Measurements from ENCODE around the gene MYO1E. TPM values are rescaled to one million over a fixed set of nuclear protein-coding genes. Genes with fewer than 3 reads are reported as not detected.
A peak's percentile ranks its signal among the peaks of the same experiment; 100 is the strongest.

Gene MYO1E
- total RNA-seq, 1 donor from 2014 or later: 29.9 TPM

DNA sequence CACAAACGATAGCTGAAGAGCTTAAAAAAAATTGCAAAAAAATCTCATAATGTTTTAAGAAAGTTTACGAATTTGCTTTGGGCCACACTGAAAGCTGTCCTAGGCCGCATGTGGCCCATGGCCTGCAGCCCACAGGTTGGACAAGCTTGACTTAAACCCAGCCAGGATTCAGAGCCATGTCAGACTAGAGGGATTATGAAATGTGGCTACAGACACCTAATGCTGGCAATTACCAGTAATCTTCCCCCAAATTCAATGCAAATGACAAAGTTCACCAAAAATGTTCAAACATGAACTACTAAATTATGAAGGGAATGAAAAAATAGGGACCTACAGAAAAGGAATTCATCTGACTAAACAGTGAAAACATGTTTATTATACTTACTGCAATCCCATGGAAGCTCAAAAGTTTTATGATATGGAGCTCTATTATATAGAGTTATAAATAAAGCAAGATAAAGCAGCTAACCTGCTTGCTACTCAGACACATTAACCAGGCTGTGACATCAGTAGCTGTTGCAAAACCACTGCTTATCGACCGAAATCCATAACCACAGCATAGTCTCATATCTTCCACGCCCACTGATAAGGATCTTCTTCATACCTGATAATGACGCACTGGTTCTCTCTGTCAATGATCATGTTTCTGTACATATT, 116.9 kb downstream of the MYO1E start:
- DNase-seq: no peak
- intact Hi-C loops (cut with DNase I): no loop called here

GRCh38 chr15:59252137-59252536, 120.5 kb downstream of the MYO1E start:
- no peak for ATAC-seq (ENCODE audit: poor library complexity)
- intact Hi-C loops (cut with DNase I): no loop called here
- no peak for DNase-seq

More for the DNA sequence above, 116.9 kb downstream of the MYO1E start:
- no peak for ATAC-seq (ENCODE audit: poor library complexity)

- intact Hi-C loops (cut with DNase I): no loop called here
- DNase-seq (no peak), ATAC-seq (ENCODE audit: poor library complexity) (no peak)
Observed at GRCh38 chr15:59251001-59251845, 121.4 kb downstream of the MYO1E start.

DNA sequence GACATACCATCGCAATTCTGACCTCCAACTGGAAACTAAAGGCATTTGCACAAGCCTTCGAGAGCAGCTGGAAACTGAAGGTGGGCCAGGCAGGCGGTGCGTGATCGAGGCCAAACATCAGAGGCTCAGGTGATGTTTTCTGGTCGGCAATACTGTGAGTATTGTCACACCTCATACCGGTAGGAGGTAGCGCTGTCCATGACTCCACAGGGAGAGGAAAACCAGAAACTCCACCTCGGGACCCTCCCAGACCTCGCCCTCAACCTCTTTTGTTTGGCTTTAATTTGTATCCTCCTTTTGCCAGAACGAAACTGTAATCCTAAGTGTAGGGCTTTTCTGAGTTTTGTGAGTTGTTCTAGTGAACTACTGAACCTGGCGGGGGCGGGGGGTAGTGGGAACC, 122.4 kb downstream of the MYO1E start:
- DNase-seq: no peak
- ATAC-seq (ENCODE audit: poor library complexity): no peak
- intact Hi-C loops (cut with DNase I): no loop called here

DNA sequence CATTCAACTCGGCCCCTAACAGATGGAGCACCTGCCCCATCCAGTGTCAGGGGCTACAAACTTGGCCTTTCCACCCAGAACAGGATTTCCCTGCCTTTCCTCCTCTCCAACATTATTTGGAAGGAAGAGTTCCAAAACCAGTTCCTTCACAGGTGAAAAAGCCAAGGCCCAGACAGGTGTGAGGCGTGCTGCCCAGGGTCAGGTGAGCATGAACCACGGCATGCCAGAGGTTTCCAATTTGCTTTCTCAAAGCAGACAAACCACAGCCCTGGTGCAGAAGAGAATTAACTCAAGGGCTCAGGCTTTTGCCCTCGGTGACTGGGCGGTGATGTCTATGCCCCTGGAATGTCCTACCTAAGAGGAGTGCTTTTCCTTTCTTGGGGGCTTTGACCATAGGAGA, 122.9 kb downstream of the MYO1E start:
- ATAC-seq (ENCODE audit: poor library complexity): no peak
- DNase-seq: no peak
- intact Hi-C loops (cut with DNase I): loop anchor here (5.0 to 10.0 kb wide), 2 partner anchors 105 to 242 kb away; no protein-coding TSS in a partner anchor

DNA sequence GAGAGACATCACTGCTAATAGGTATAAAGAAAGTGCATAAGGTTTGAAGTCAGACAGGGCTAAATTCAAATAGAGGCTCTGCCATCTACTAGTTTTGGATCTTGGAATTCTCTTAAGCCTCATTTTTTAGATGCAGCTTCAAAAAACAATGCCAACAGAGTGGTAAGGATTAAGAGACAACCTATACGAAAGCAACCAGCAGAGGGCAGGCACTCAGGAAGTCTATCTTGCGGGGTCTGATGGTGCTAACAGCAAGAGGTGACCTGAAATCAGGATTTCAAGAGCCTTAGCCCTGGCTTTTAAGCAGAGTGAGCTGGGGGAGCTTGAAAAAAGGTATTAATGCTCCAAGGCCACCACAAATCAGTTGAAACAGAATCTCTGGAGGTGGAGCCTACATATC, 125.3 kb downstream of the MYO1E start:
- ATAC-seq (ENCODE audit: poor library complexity): peak; percentile 89
- intact Hi-C loops (cut with DNase I): loop anchor here (5.0 to 10.0 kb wide), 2 partner anchors 107 to 245 kb away; no protein-coding TSS in a partner anchor
- DNase-seq: no peak

DNA sequence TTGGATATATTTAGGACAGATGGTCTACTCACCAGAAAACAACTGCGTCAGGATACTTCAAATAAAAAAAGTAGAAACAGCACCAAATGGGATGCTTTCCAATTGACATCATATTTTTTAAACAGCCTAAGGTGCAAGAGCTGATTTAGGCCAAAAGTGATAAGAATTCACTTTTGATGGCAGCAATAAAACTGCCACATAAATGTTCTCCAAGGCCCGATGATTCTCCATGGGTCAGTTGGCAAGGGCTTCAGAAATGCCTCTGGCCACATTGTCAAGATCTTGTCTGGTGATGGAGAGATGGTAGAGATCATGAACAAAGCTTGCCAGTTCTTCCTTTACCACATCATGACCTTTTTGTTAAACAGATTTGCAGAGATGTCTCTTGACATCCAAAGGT, 127.1 kb downstream of the MYO1E start:
- DNase-seq (no peak), ATAC-seq (ENCODE audit: poor library complexity) (no peak)
- intact Hi-C loops (cut with DNase I): loop anchor here (5.0 to 10.0 kb wide), 2 partner anchors 109 to 247 kb away; no protein-coding TSS in a partner anchor

- intact Hi-C loops (cut with DNase I): loop anchor here (10.0 kb wide), 1 partner anchor 110 kb away; no protein-coding TSS in a partner anchor
- ATAC-seq (ENCODE audit: poor library complexity) (no peak), DNase-seq (no peak)
Observed at GRCh38 chr15:59244337-59244736, 128.3 kb downstream of the MYO1E start.

DNA sequence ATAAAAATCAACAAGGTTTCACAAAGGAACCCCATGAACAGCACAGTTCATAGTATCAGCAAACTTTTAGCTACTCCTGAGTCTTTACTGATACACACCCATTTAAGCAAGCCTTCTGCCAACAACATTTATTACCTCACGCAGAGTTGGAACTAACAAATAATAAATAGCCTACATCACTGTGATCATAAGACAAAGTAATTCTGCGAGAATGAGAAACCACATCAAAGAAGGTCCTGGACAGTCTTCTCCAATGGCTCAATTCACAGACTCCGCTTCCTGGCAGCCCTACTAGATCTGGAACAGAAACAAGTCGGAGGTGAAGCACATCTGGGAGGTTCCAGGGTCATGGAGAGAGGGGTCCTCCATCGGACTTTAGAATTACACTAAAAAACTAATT, 129.0 kb downstream of the MYO1E start:
- no peak for ATAC-seq (ENCODE audit: poor library complexity)
- no peak for DNase-seq
- intact Hi-C loops (cut with DNase I): loop anchor here (10.0 kb wide), 1 partner anchor 111 kb away; no protein-coding TSS in a partner anchor

DNA sequence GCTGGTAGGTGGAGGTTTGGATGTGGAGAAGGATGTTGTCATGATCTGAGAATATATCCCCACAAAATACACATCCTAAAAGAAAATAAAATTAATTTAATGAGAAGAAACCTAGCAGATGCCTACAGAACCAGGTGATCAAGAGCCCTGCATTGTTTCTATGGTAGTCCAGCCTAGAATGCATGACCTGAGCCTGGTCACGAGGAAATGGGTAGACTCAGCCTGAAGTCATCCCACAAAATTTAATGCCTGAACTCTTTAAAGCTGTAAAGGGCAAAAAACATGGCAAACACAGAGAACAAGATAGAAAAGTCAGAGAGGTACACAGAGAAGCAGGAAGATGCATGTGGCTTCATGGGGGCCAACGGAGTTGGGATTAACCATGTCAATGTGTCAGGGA, 130.0 kb downstream of the MYO1E start:
- no peak for ATAC-seq (ENCODE audit: poor library complexity)
- DNase-seq: no peak
- intact Hi-C loops (cut with DNase I): loop anchor here (10.0 kb wide), 1 partner anchor 112 kb away; no protein-coding TSS in a partner anchor

- DNase-seq (no peak), ATAC-seq (ENCODE audit: poor library complexity) (no peak)
- intact Hi-C loops (cut with DNase I): loop anchor here (10.0 kb wide), 1 partner anchor 115 kb away; no protein-coding TSS in a partner anchor
Observed at GRCh38 chr15:59240036-59240435, 132.6 kb downstream of the MYO1E start.

- DNase-seq (no peak), ATAC-seq (ENCODE audit: poor library complexity) (no peak)
- intact Hi-C loops (cut with DNase I): no loop called here
Observed at GRCh38 chr15:59237924-59238331, 134.7 kb downstream of the MYO1E start.

- ATAC-seq (ENCODE audit: poor library complexity) (no peak), DNase-seq (no peak)
- intact Hi-C loops (cut with DNase I): no loop called here
Observed at GRCh38 chr15:59237119-59237855, 135.4 kb downstream of the MYO1E start.

DNA sequence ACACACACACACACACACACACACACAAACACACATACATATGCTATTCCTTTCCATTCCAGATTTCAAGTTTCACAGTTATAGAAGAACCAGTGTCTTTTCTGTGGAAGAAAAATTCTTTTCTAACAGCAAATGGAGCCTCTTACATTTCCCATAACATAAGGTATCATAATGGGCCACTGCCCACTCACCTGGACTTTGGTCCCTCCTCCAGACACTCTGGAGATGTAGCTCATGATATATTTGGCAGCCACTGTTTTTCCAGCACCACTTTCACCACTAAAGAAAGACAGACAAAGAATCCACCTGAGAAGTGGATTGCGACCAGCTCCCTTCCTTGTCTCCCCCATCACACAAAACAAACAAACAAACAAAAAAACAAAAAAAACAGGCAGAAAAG, 136.3 kb downstream of the MYO1E start:
- intact Hi-C loops (cut with DNase I): no loop called here

GRCh38 chr15:59232476-59232875, 140.2 kb downstream of the MYO1E start:
- ATAC-seq (ENCODE audit: poor library complexity) (peak; percentile 27), DNase-seq (no peak)
- intact Hi-C loops (cut with DNase I): no loop called here

More for the DNA sequence above, 136.3 kb downstream of the MYO1E start:
- DNase-seq (no peak), ATAC-seq (ENCODE audit: poor library complexity) (no peak)

DNA sequence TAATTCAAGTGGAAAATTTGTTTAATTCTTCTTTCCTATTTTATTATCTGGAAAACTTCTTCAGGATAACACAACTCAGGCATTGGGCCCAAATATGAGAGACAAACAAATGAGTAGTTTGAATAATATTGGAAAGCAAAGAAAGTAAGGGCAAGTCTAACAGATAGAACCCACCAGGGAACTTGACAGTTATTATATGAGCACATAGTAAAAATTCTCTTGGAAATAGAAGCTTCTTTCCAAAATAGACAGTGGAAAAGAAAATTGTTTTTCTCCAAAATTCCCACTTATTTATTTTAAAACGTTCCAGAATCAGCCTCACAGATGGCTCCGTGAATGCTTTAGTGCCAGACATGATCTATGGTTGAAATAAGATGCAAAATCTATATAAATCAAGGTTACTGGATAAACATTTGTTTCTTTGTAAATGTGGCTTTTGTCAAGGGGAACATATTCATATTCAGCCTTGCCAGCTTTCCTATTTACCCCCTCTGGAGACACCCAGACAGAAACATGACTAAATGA, 142.1 kb downstream of the MYO1E start:
- intact Hi-C loops (cut with DNase I): no loop called here
- DNase-seq (no peak), ATAC-seq (ENCODE audit: poor library complexity) (no peak)

GRCh38 chr15:59229453-59229852, 143.2 kb downstream of the MYO1E start:
- no peak for ATAC-seq (ENCODE audit: poor library complexity)
- intact Hi-C loops (cut with DNase I): no loop called here
- no peak for DNase-seq

- ATAC-seq (ENCODE audit: poor library complexity) (no peak), DNase-seq (no peak)
- intact Hi-C loops (cut with DNase I): no loop called here
Observed at GRCh38 chr15:59229015-59229414, 143.7 kb downstream of the MYO1E start.

DNA sequence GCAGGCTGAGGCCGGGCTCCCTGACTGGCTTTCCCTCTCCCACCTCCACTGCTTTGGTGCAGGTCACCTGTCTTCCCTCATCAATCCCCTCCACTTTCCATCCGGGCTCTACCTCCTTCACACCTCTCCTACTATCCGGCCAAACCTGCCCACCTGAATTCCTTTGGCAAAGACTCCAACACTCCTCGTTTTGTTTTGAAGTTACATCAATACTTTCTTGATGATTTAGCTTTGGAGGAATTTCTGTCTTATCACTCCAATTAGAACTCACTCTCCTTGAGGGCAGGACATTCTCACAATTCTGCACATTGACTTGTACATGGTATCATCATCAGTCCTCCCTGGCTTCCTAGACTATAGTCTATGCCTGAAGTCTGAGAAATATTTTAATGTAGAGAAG, 145.7 kb downstream of the MYO1E start:
- ATAC-seq (ENCODE audit: poor library complexity): no peak
- no peak for DNase-seq
- intact Hi-C loops (cut with DNase I): no loop called here
